Natural killer cell (primary cell): ENCODE measurements around the gene NHLH2. TPM values are rescaled to one million over a fixed set of nuclear protein-coding genes. Genes with fewer than 3 reads are reported as not detected.

Source experiments
- ATAC-seq, 3 donors: fragments of 150-1000 bp in 2 of 3; fragments of 200-7000 bp in 1 of 3; cut with Tn5 transposase; 1 replicate in 1 of 3; 2 replicates in 2 of 3; pipeline ENCODE4 v1.10.0; 2021; ENCODE audit warnings: mild to moderate bottlenecking in 2 of 3, moderate library complexity in 2 of 3
- DNase-seq, 2 donors: peaks; one replicate each; pipeline versions ENCODE4 v3.0.0 to v3.0.0-alpha.2; 2013 to 2021; ENCODE audit warnings: mixed read lengths in 1 of 2
- H3K27ac ChIP-seq: one replicate; pipeline ENCODE4 v1.5.1; 2013; ENCODE audit warnings: mild to moderate bottlenecking, low read length
- H3K27me3 ChIP-seq: one replicate; pipeline ENCODE4 v1.6.1; 2013; ENCODE audit warnings: low read length; ENCODE audit not compliant: control insufficient read depth, insufficient read depth
- H3K36me3 ChIP-seq: one replicate; pipeline ENCODE4 v1.6.1; 2013; ENCODE audit warnings: low read length; ENCODE audit not compliant: control insufficient read depth, insufficient read depth
- H3K4me1 ChIP-seq: one replicate; pipeline ENCODE4 v1.6.1; 2013; ENCODE audit warnings: low read length; ENCODE audit not compliant: control insufficient read depth, insufficient read depth
- H3K4me3 ChIP-seq: one replicate; pipeline ENCODE4 v1.5.1; 2013; ENCODE audit warnings: low read length
- H3K9me3 ChIP-seq: one replicate; pipeline ENCODE4 v1.6.1; 2013; ENCODE audit warnings: low read length; ENCODE audit not compliant: control insufficient read depth, insufficient read depth
- H3K27ac Mint-ChIP-seq, 2 donors: one replicate each; pipeline ENCODE4 v1.8.0; 2022; ENCODE audit warnings: mild to moderate bottlenecking in 2 of 2, mixed read lengths in 2 of 2, moderate library complexity in 1 of 2
- H3K27me3 Mint-ChIP-seq, 2 donors: one replicate each; pipeline ENCODE4 v1.8.0; 2022; ENCODE audit warnings: low read depth in 2 of 2, mixed read lengths in 2 of 2
- H3K36me3 Mint-ChIP-seq: one replicate; pipeline ENCODE4 v1.8.0; 2022; ENCODE audit warnings: mixed read lengths
- H3K4me1 Mint-ChIP-seq, 2 donors: one replicate each; pipeline ENCODE4 v1.8.0; 2022; ENCODE audit warnings: mixed read lengths in 2 of 2
- H3K4me3 Mint-ChIP-seq: one replicate; pipeline ENCODE4 v1.8.0; 2022; ENCODE audit warnings: mild to moderate bottlenecking, moderate library complexity, mixed read lengths
- H3K9me3 Mint-ChIP-seq, 2 donors: one replicate each; pipeline ENCODE4 v1.8.0; 2022; ENCODE audit warnings: mixed read lengths in 2 of 2
- WGBS: methylation state at CpG from one replicate; pipeline ENCODE4 v1.1.7; 2013; ENCODE audit warnings: missing lambda C conversion rate; ENCODE audit not compliant: insufficient coverage; 5-methylcytosine and 5-hydroxymethylcytosine counted together
- intact Hi-C: fragments of 100-400 bp; cut with micrococcal nuclease; formaldehyde crosslinking; loops from one replicate; pipeline ENCODE4 v1.14.2; 2022
- total RNA-seq, 4 donors: library from RNA; stranded (reverse); fragments of 120-200 nt in 1 of 4; gene quantifications; one replicate each; pipeline versions ENCODE4 v1.2.3 to v1.2.4, GENCODE V29; 2013 to 2022
- TF ChIP-seq, protein P1 (sequence below): fragments of 200-600 bp; IDR thresholded peaks from one replicate; pipeline ENCODE4 v1.8.0; 2022; ENCODE audit warnings: antibody characterized with exemption

Gene NHLH2
- total RNA-seq, 3 donors from 2014 or later (not counting 1 experiment from before 2014, with no cell fraction given), result not detected

DNA sequence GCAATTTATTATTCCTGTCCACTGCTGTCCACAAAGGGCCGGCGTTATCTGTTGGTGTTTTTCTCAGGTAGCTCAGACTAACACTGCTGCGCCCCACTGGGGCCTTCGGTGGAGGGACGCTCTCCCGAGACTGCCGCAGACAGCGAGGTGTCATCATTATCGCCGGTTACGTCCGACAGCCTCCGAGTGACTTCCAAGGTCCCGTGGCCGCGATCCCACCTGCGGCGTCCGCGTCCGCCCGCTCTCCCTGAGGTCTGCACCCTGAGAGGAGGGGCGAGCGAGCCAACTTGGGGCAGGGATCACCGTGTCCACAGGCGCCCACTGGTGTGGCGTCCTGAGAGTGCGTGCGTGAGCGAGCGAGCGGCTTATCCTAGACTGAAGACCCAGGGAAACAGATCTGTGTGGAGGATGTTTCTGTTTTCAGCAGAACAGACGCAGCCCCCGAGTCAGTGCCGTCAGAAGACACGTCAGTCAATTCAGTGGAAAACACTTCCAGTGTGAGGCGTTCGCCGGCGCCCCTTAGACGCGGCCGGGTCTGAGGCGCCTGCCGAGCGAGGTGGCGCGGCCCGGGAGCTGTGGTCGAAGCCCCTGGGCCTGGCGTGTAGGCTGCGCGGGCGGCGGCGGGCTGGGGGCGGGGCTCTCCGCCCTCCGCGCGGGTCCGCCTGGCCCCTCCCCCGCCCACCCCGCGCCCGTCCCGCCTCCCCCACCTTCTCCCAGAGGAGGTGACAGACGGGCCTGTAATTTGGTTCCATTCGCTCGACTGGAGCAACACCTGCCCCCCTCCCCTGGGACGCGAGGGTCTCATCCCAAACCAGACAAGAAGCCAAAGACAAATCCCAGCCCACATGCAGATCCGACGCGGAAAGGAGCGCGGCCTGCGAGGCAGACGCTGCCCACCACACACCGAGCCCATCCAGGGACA lies 12.6 kb downstream of the NHLH2 start:
- H3K4me3 Mint-ChIP-seq, result peak overlapping the region; percentile 83
- 20% methylated on average over 69 of the region's 80 CpGs for WGBS
- Histone ChIP-seq H3K9me3 (no peaks in the 10 kb centered on the region), H3K36me3 (no peaks in the 10 kb centered on the region), H3K27me3 (peaks cover 18% of the 10 kb centered on the region), H3K27ac (no peak overlapping the region), H3K4me1 (peaks cover 7% of the 10 kb centered on the region), H3K4me3 (peak overlapping the region; percentile 10)
- DNase-seq (peak in 1 of 2 donors; percentile 15), ATAC-seq (peak; percentile 58 to 78 (median 62))
- TF ChIP-seq, protein P1, sequence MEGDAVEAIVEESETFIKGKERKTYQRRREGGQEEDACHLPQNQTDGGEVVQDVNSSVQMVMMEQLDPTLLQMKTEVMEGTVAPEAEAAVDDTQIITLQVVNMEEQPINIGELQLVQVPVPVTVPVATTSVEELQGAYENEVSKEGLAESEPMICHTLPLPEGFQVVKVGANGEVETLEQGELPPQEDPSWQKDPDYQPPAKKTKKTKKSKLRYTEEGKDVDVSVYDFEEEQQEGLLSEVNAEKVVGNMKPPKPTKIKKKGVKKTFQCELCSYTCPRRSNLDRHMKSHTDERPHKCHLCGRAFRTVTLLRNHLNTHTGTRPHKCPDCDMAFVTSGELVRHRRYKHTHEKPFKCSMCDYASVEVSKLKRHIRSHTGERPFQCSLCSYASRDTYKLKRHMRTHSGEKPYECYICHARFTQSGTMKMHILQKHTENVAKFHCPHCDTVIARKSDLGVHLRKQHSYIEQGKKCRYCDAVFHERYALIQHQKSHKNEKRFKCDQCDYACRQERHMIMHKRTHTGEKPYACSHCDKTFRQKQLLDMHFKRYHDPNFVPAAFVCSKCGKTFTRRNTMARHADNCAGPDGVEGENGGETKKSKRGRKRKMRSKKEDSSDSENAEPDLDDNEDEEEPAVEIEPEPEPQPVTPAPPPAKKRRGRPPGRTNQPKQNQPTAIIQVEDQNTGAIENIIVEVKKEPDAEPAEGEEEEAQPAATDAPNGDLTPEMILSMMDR, result no peak
- H3K27ac Mint-ChIP-seq, result peak overlapping the region in 1 of 2 donors; percentile 29
- H3K9me3 Mint-ChIP-seq, result no peaks in the 10 kb centered on the region
- no peaks in the 10 kb centered on the region for H3K36me3 Mint-ChIP-seq
- intact Hi-C loops, result no loop called here
- H3K4me1 Mint-ChIP-seq, result peaks cover 9 to 14% of the 10 kb centered on the region in 2 donors
- peaks cover 33 to 73% of the 10 kb centered on the region in 2 donors for H3K27me3 Mint-ChIP-seq

DNA sequence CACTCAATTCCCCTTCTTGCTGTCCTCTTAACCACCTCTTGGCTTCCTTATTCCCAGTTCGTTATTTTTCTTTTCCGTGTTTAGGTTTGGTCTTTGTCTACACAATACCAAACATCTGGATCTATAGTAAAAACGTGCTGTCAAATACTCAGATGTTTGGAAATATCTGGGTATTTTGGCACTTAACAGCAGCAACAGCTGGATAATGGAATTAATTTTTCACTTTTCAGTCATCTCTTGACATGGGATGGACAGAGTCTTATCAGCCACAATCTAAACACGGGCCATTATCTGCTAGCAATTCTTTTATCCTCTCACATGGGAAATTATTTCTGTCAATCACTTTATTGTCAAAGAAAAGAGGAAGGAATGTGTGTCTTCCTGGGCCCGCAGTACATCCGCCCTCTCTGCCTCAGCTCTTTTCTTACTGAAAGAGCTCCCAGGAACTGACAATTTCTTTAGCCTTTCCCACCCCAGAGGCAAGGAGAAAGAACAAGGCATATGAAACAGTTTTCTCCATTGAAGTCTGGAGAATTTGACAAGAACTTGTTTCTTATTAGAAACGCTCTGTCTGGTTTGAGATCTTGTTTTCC lies 13.4 kb downstream of the NHLH2 start:
- Mint-ChIP-seq H3K4me1 (peaks cover 9 to 14% of the 10 kb centered on the region in 2 donors), H3K27ac (peak overlapping the region in 1 of 2 donors; percentile 29), H3K27me3 (peaks cover 35 to 76% of the 10 kb centered on the region in 2 donors), H3K4me3 (peak overlapping the region; percentile 83), H3K36me3 (no peaks in the 10 kb centered on the region), H3K9me3 (no peaks in the 10 kb centered on the region)
- Histone ChIP-seq H3K27ac (no peak overlapping the region), H3K27me3 (peaks cover 18% of the 10 kb centered on the region), H3K9me3 (no peaks in the 10 kb centered on the region), H3K4me3 (no peak overlapping the region), H3K4me1 (peaks cover 7% of the 10 kb centered on the region), H3K36me3 (no peaks in the 10 kb centered on the region)
- TF ChIP-seq, protein P1, result no peak
- ATAC-seq (no peak), DNase-seq (no peak)
- WGBS, result 78% methylated on average over 5 of the region's 7 CpGs
- intact Hi-C loops, result no loop called here

DNA sequence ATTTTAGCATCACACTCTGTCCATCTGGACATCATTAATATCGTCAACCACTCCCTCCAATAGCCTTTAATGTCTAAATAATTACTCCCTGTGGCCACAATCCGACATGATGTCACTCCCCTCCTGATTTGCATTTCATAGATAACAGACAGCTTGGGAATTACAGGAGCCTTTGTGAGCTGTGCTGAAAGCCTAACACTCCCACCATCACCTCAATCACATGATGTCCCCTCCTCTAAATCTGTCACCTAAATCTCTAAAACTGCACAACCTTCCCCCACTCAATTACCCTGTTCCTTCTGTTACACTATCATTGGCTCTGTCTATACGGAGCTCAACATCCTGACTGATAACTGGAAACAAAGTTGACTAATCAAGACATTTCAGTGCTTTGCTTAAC lies 14.3 kb downstream of the NHLH2 start:
- H3K4me1 ChIP-seq, result peaks cover 7% of the 10 kb centered on the region
- no peak overlapping the region for H3K4me3 Mint-ChIP-seq
- H3K36me3 Mint-ChIP-seq, result no peaks in the 10 kb centered on the region
- H3K27me3 Mint-ChIP-seq, result peaks cover 30 to 76% of the 10 kb centered on the region in 2 donors
- H3K27ac ChIP-seq, result no peak overlapping the region
- H3K27me3 ChIP-seq, result peaks cover 18% of the 10 kb centered on the region
- peaks cover 9 to 14% of the 10 kb centered on the region in 2 donors for H3K4me1 Mint-ChIP-seq
- intact Hi-C loops, result no loop called here
- no peak overlapping the region for H3K4me3 ChIP-seq
- WGBS, result 63% methylated on average over 3 of the region's 3 CpGs
- H3K36me3 ChIP-seq, result no peaks in the 10 kb centered on the region
- no peaks in the 10 kb centered on the region for H3K9me3 Mint-ChIP-seq
- no peak overlapping the region for H3K27ac Mint-ChIP-seq
- ATAC-seq, result no peak
- TF ChIP-seq, protein P1, result no peak
- no peaks in the 10 kb centered on the region for H3K9me3 ChIP-seq
- DNase-seq, result no peak
